SK-N-SH treated with all-trans-retinoic acid at 6 μM for 48 hours (cell line): ENCODE results near the gene REEP6.

Experiments used
- ARNTL ChIP-seq: fragments of 450-650 bp; formaldehyde crosslinking; IDR thresholded peaks from 2 replicates; pipeline ENCODE4 v1.5.0; 2020; ENCODE audit warnings: low read depth, mild to moderate bottlenecking, moderate library complexity, borderline replicate concordance
- ISL1 ChIP-seq: fragments of 250-450 bp; sonication (Bioruptor Pico); IDR thresholded peaks from 2 replicates; pipeline ENCODE4 v2.1.2; 2022; ENCODE audit warnings: mild to moderate bottlenecking, moderate library complexity
- OSR1 ChIP-seq: fragments of 250-450 bp; sonication (Bioruptor Pico); IDR thresholded peaks from 2 replicates; pipeline ENCODE4 v1.8.0; 2022; ENCODE audit warnings: moderate library complexity, mild to moderate bottlenecking, inconsistent platforms
- PPARA ChIP-seq: fragments of 250-450 bp; sonication (Bioruptor Pico); IDR thresholded peaks from 2 replicates; pipeline ENCODE4 v1.5.0; 2020; ENCODE audit warnings: mild to moderate bottlenecking, borderline replicate concordance
- RARB ChIP-seq: fragments of 250-450 bp; sonication (Bioruptor Pico); IDR thresholded peaks from 2 replicates; pipeline ENCODE4 v1.8.0; 2021; ENCODE audit warnings: mild to moderate bottlenecking, moderate library complexity
- TOX ChIP-seq: fragments of 250-450 bp; sonication (Bioruptor Pico); IDR thresholded peaks from 2 replicates; pipeline ENCODE4 v1.8.0; 2021; ENCODE audit warnings: mild to moderate bottlenecking, moderate library complexity, borderline replicate concordance
- ZFP30 ChIP-seq: fragments of 450-650 bp; formaldehyde crosslinking; IDR thresholded peaks from 2 replicates; pipeline ENCODE4 v1.5.0; 2022; ENCODE audit warnings: mild to moderate bottlenecking, moderate library complexity
- TF ChIP-seq, protein P1 (sequence below): fragments of 250-450 bp; sonication (Bioruptor Pico); IDR thresholded peaks from 2 replicates; pipeline ENCODE4 v1.8.0; 2021; ENCODE audit warnings: low read depth, mild to moderate bottlenecking, moderate library complexity, borderline replicate concordance
- TF ChIP-seq, protein P2 (sequence below): fragments of 250-450 bp; sonication (Bioruptor Pico); IDR thresholded peaks from 2 replicates; pipeline ENCODE4 v1.5.1; 2021; ENCODE audit warnings: mild to moderate bottlenecking, moderate library complexity
- TF ChIP-seq, protein P3 (sequence below): fragments of 250-450 bp; sonication (Bioruptor Pico); IDR thresholded peaks from 2 replicates; pipeline ENCODE4 v1.8.0; 2020; ENCODE audit warnings: mild to moderate bottlenecking, moderate library complexity, borderline replicate concordance

DNA sequence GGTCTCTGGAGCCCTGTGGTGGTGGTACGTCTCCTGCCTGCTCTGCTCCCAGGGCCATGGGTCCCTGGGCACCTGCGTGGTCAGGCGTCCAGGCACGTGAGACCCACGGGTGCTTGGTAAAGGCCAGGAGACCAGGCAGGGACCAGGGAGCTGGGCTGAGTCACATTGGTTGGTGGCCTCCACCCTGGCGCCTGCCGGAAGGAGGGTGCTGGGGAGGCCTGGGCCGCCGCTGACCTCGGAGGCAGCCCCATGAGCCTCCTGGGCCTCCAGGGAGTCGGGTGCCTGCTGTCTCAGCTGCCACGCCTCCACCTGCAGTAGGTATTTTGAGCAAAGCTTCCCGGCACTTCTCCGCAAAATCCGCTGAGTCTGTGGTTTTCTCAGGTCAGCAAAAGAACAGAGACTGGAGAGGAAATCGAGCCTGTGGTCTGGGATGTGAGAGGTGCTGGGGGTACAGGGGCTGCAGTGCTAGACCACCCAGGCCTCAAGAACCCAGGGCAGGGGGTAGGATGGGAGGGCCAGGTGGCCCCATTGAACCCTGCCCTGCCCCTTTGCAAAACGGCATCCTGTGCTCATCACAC is 29.3 kb downstream of the REEP6 start:
- TF ChIP-seq, protein P1, sequence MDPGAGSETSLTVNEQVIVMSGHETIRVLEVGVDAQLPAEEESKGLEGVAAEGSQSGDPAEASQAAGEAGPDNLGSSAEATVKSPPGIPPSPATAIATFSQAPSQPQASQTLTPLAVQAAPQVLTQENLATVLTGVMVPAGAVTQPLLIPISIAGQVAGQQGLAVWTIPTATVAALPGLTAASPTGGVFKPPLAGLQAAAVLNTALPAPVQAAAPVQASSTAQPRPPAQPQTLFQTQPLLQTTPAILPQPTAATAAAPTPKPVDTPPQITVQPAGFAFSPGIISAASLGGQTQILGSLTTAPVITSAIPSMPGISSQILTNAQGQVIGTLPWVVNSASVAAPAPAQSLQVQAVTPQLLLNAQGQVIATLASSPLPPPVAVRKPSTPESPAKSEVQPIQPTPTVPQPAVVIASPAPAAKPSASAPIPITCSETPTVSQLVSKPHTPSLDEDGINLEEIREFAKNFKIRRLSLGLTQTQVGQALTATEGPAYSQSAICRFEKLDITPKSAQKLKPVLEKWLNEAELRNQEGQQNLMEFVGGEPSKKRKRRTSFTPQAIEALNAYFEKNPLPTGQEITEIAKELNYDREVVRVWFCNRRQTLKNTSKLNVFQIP (CRISPR knock-in tag), result no peak
- TF ChIP-seq ISL1 (CRISPR knock-in tag) (no peak), ARNTL (CRISPR knock-in tag) (no peak), ZFP30 (CRISPR knock-in tag) (no peak), TOX (CRISPR knock-in tag) (no peak), OSR1 (CRISPR knock-in tag) (no peak), RARB (no peak), PPARA (CRISPR knock-in tag) (no peak)
- TF ChIP-seq, protein P2, sequence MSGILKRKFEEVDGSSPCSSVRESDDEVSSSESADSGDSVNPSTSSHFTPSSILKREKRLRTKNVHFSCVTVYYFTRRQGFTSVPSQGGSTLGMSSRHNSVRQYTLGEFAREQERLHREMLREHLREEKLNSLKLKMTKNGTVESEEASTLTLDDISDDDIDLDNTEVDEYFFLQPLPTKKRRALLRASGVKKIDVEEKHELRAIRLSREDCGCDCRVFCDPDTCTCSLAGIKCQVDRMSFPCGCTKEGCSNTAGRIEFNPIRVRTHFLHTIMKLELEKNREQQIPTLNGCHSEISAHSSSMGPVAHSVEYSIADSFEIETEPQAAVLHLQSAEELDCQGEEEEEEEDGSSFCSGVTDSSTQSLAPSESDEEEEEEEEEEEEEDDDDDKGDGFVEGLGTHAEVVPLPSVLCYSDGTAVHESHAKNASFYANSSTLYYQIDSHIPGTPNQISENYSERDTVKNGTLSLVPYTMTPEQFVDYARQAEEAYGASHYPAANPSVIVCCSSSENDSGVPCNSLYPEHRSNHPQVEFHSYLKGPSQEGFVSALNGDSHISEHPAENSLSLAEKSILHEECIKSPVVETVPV (CRISPR knock-in tag), result no peak
- TF ChIP-seq, protein P3, sequence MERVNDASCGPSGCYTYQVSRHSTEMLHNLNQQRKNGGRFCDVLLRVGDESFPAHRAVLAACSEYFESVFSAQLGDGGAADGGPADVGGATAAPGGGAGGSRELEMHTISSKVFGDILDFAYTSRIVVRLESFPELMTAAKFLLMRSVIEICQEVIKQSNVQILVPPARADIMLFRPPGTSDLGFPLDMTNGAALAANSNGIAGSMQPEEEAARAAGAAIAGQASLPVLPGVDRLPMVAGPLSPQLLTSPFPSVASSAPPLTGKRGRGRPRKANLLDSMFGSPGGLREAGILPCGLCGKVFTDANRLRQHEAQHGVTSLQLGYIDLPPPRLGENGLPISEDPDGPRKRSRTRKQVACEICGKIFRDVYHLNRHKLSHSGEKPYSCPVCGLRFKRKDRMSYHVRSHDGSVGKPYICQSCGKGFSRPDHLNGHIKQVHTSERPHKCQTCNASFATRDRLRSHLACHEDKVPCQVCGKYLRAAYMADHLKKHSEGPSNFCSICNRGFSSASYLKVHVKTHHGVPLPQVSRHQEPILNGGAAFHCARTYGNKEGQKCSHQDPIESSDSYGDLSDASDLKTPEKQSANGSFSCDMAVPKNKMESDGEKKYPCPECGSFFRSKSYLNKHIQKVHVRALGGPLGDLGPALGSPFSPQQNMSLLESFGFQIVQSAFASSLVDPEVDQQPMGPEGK (CRISPR knock-in tag), result no peak
